ENCODE results near the gene PRKAG2.

PRKAG2 gene

GRCh38 chr7:151896086-151896485 is 19.2 kb upstream of the PRKAG2 start:
- POLR2A ChIA-PET (ENCODE audit: low non-redundant PET) = no interaction called here
- no peak for DNase-seq (ENCODE audit: low spot score)
- H3K27ac ChIP-seq = no peak overlapping the region
- CTCF ChIA-PET = no interaction called here
- TF ChIP-seq CTCF (conservative IDR thresholded peaks at IDR 0.05; ENCODE audit: low read depth) = no peak

- peak overlapping the region; percentile 41 for H3K27ac ChIP-seq
- POLR2A ChIA-PET (ENCODE audit: low non-redundant PET) = no interaction called here
- DNase-seq (ENCODE audit: low spot score) = no peak
- TF ChIP-seq CTCF (conservative IDR thresholded peaks at IDR 0.05; ENCODE audit: low read depth) = no peak
- CTCF ChIA-PET = no interaction called here
Measured at GRCh38 chr7:151895631-151896031, 18.7 kb upstream of the PRKAG2 start.

- peak; percentile 26 for DNase-seq (ENCODE audit: low spot score)
- POLR2A ChIA-PET (ENCODE audit: low non-redundant PET) = no interaction called here
- TF ChIP-seq CTCF (conservative IDR thresholded peaks at IDR 0.05; ENCODE audit: low read depth) = no peak
- CTCF ChIA-PET = no interaction called here
- peak overlapping the region; percentile 41 for H3K27ac ChIP-seq
Measured at GRCh38 chr7:151895008-151895630, 18.2 kb upstream of the PRKAG2 start.

- DNase-seq (ENCODE audit: low spot score) = no peak
- no peak for TF ChIP-seq CTCF (conservative IDR thresholded peaks at IDR 0.05; ENCODE audit: low read depth)
- ChIA-PET POLR2A (ENCODE audit: low non-redundant PET) (no interaction called here), CTCF (interaction anchor here (0.5 kb wide), 1 partner anchor 1171 kb away, joined by 4 read pairs; no protein-coding TSS in a partner anchor)
- no peak overlapping the region for H3K27ac ChIP-seq
Measured at GRCh38 chr7:151894111-151895007, 17.4 kb upstream of the PRKAG2 start.

- no peak overlapping the region for H3K27ac ChIP-seq
- ChIA-PET CTCF (no interaction called here), POLR2A (ENCODE audit: low non-redundant PET) (no interaction called here)
- TF ChIP-seq CTCF (conservative IDR thresholded peaks at IDR 0.05; ENCODE audit: low read depth) = no peak
- DNase-seq (ENCODE audit: low spot score) = no peak
Measured at GRCh38 chr7:151893405-151893923, 16.5 kb upstream of the PRKAG2 start.

- no peak overlapping the region for H3K27ac ChIP-seq
- DNase-seq (ENCODE audit: low spot score) = no peak
- POLR2A ChIA-PET (ENCODE audit: low non-redundant PET) = no interaction called here
- CTCF ChIA-PET = no interaction called here
- no peak for TF ChIP-seq CTCF (conservative IDR thresholded peaks at IDR 0.05; ENCODE audit: low read depth)
Measured at GRCh38 chr7:151891753-151892152, 14.8 kb upstream of the PRKAG2 start.

All from RWPE1 (cell line).